Keratinocyte (primary cell): Measurements from ENCODE around the gene CHN2.

ENCODE experiments used
- CTCF ChIP-seq, 3 experiments: IDR thresholded peaks in 1 of 3; conservative IDR thresholded peaks in 1 of 3; optimal IDR thresholded peaks in 1 of 3; 2 replicates in 2 of 3; 3 replicates in 1 of 3; pipeline versions ENCODE3 to v1.5.1; 2011; ENCODE audit warnings: low read length in 3 of 3, mild to moderate bottlenecking in 3 of 3, moderate library complexity in 2 of 3, control low read depth in 1 of 3, inconsistent platforms in 1 of 3; ENCODE audit not compliant: insufficient read depth in 2 of 3; ENCODE audit errors: extremely low read depth in 1 of 3
- EZH2 ChIP-seq: IDR thresholded peaks from one replicate; pipeline ENCODE4 v1.6.1; 2012; ENCODE audit warnings: inconsistent platforms, mild to moderate bottlenecking, low read length, moderate library complexity

- TF ChIP-seq EZH2 (no peak), CTCF (optimal IDR thresholded peaks at IDR 0.05 in 1 of 3, IDR thresholded peaks at IDR 0.05 in 1 of 3, conservative IDR thresholded peaks at IDR 0.05 in 1 of 3; ENCODE audit: extremely low read depth in 1 of 3, insufficient read depth in 2 of 3, low read length in 3 of 3) (no peak)
These were observed 277.0 kb downstream of the CHN2 start for GRCh38 chr7:29471444-29472138.
